Tibial artery (tissue), 4 donors: ENCODE results near the gene CPNE4.

Source experiments
- DNase-seq, 2 donors: peaks; one replicate each; pipeline ENCODE4 v3.0.0-alpha.2; 2019
- H3K27ac ChIP-seq, 2 donors: fragments of 200-600 bp; sonication (generic) in 1 of 2; 1 replicate in 1 of 2; 2 replicates in 1 of 2; pipeline ENCODE4 v1.5.1; 2018 to 2019; ENCODE audit warnings: mild to moderate bottlenecking in 1 of 2
- H3K27me3 ChIP-seq, 2 donors: fragments of 200-600 bp; sonication (generic) in 1 of 2; one replicate each; pipeline versions ENCODE4 v1.5.1 to v1.6.0; 2016 to 2019
- H3K36me3 ChIP-seq, 3 donors: fragments of 200-600 bp; sonication (generic) in 2 of 3; one replicate each; pipeline ENCODE4 v1.5.1; 2016 to 2019; ENCODE audit warnings: mild to moderate bottlenecking in 2 of 3
- H3K4me1 ChIP-seq, 4 donors: fragments of 200-600 bp; sonication (generic) in 2 of 4; 1 replicate in 3 of 4; 2 replicates in 1 of 4; pipeline ENCODE4 v1.5.1; 2016 to 2019
- H3K4me3 ChIP-seq, 2 donors: fragments of 200-600 bp; sonication (generic) in 1 of 2; 1 replicate in 1 of 2; 2 replicates in 1 of 2; pipeline ENCODE4 v1.5.1; 2018 to 2019; ENCODE audit warnings: mild to moderate bottlenecking in 2 of 2
- H3K9me3 ChIP-seq, 3 donors: fragments of 200-600 bp; sonication (generic) in 1 of 3; one replicate each; pipeline ENCODE4 v1.5.1; 2016 to 2019
- CTCF ChIP-seq, 2 experiments: fragments of 200-600 bp in 1 of 2; fragments of 450-650 bp in 1 of 2; IDR thresholded peaks; one replicate each; pipeline ENCODE4 v1.5.1; 2017 to 2019; ENCODE audit warnings: antibody characterized with exemption in 2 of 2, mild to moderate bottlenecking in 1 of 2, moderate library complexity in 1 of 2
- intact Hi-C: fragments of 100-400 bp; cut with DNase I; formaldehyde crosslinking; loops from one replicate; pipeline ENCODE4 v1.15.0; 2023; ENCODE audit warnings: low total_unique reads

Gene CPNE4

DNA sequence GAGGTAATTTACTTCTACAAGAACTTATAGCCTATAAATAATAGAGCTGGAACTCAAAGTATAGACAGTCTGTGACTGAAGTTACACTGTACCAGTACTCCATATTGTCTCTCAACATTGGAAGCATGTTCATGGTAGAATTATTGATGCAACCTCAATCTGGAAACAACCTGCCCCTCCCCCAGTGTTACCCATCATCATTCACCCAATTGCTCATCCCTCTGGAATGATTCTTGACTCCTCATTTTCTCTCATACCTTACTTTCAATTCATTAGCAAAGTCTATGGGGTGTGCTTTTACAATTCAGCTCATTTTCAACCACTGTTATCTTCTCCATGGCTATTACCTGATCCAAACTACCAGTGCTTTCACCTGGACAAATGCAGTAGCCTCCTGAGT is 151.7 kb downstream of the CPNE4 start:
- H3K9me3 ChIP-seq = no peaks in the 10 kb centered on the region
- no peak for DNase-seq
- intact Hi-C loops = no loop called here
- H3K27ac ChIP-seq = no peak overlapping the region
- TF ChIP-seq CTCF (IDR thresholded peaks at IDR 0.05) = no peak
- no peaks in the 10 kb centered on the region for H3K4me1 ChIP-seq
- no peaks in the 10 kb centered on the region for H3K27me3 ChIP-seq
- no peaks in the 10 kb centered on the region for H3K36me3 ChIP-seq
- no peak overlapping the region for H3K4me3 ChIP-seq

DNA sequence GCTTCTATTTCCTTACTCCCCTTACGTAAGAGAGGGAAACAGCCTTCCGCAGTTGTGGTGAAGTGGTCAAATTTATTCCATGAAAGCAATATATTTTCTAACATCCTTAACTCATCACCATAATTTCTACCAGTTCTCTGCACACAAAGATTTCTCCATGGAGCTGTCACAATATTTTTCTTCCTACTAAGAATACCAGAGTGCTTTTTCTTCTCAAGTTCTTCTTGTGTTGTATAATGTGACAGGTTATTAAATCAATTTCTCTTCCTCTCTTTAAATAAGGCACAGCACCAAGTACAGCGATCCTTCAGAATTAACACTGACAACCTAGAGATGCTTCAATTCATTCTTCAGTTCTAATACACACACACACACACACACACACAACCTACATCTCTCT is 153.0 kb downstream of the CPNE4 start:
- intact Hi-C loops = no loop called here
- DNase-seq = no peak
- Histone ChIP-seq H3K27me3 (no peaks in the 10 kb centered on the region), H3K9me3 (no peaks in the 10 kb centered on the region), H3K4me1 (no peaks in the 10 kb centered on the region), H3K36me3 (no peaks in the 10 kb centered on the region), H3K4me3 (no peak overlapping the region), H3K27ac (no peak overlapping the region)
- no peak for TF ChIP-seq CTCF (IDR thresholded peaks at IDR 0.05)

DNA sequence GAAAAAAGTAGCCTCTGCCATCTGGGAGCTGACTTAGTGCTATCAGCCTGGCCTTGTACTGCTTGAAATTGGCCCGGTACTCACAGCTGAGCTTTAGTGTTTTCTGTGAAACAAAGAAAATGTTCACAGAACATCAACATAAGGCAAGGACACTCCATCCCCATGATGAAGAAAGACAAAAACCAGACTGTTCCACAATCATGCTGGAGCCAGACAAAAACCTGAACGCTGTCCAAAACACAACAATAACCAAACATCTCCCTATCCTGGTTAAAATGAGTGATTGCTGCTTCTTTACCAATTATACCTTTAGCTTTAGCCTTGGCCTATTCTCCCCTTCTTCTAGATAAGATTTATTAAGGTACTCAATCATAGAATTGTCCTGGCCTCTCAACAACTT is 153.9 kb downstream of the CPNE4 start:
- Histone ChIP-seq H3K4me1 (no peaks in the 10 kb centered on the region), H3K4me3 (no peak overlapping the region), H3K27me3 (no peaks in the 10 kb centered on the region), H3K27ac (no peak overlapping the region), H3K36me3 (no peaks in the 10 kb centered on the region), H3K9me3 (no peaks in the 10 kb centered on the region)
- intact Hi-C loops = no loop called here
- no peak for DNase-seq
- TF ChIP-seq CTCF (IDR thresholded peaks at IDR 0.05) = no peak

DNA sequence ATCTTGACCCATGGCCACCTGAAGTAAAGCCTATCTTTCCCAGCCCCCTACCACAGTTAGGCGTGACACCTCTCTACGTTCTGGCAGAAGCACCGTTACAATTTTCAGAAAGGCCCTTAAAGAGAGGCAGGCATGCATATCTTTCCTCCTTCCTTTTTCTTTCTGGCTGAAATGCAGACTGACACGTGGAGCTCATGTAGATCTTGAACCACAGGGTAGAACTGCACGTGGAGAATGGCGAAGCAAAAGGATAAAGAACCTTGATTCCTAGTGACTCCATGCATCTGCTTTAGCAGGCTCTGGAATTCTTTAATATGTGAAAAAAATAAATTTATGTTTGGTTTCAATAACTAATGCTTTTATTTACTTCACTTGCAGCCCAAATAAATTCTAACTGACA is 166.6 kb downstream of the CPNE4 start:
- Histone ChIP-seq H3K4me1 (no peaks in the 10 kb centered on the region), H3K36me3 (no peaks in the 10 kb centered on the region), H3K9me3 (no peaks in the 10 kb centered on the region), H3K27ac (no peak overlapping the region), H3K27me3 (no peaks in the 10 kb centered on the region), H3K4me3 (no peak overlapping the region)
- no peak for TF ChIP-seq CTCF (IDR thresholded peaks at IDR 0.05)
- no peak for DNase-seq
- intact Hi-C loops = no loop called here

DNA sequence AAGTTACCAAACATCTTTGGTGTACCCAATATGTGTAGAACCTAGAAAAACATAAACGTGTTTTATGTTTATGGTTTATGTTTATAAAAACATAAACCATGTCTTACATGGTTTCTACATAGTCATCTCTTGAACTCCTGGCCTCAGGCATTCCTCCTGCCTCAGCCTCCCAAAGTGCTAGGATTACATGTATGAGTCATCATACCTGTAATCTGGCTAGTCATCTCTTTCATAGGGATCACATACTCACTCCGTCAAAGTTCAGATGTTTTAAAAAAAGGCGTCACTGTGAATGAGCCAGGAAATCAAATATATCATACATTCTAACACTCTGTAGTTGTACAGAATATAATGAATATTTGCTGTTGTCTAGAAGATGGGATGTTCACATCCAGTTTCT is 178.6 kb downstream of the CPNE4 start:
- Histone ChIP-seq H3K36me3 (no peaks in the 10 kb centered on the region), H3K27me3 (no peaks in the 10 kb centered on the region), H3K4me1 (no peaks in the 10 kb centered on the region), H3K9me3 (no peaks in the 10 kb centered on the region), H3K27ac (no peak overlapping the region), H3K4me3 (no peak overlapping the region)
- intact Hi-C loops = no loop called here
- DNase-seq = no peak
- TF ChIP-seq CTCF (IDR thresholded peaks at IDR 0.05) = no peak

- no peak for DNase-seq
- no peak for TF ChIP-seq CTCF (IDR thresholded peaks at IDR 0.05)
- Histone ChIP-seq H3K4me3 (no peak overlapping the region), H3K27me3 (no peaks in the 10 kb centered on the region), H3K36me3 (no peaks in the 10 kb centered on the region), H3K9me3 (no peaks in the 10 kb centered on the region), H3K27ac (no peak overlapping the region), H3K4me1 (no peaks in the 10 kb centered on the region)
- intact Hi-C loops = no loop called here
Measured at GRCh38 chr3:131850223-131850622, 184.6 kb downstream of the CPNE4 start.
